ENCODE data around the gene PRXL2B. TPM values are rescaled to one million over a fixed set of nuclear protein-coding genes. Genes with fewer than 3 reads are reported as not detected.
"Not testable (repeated sequence)": the region's sequence is repeated elsewhere in the genome, so short reads cannot be mapped to it uniquely, and the experiment has no call there.

The PRXL2B gene
- total RNA-seq, 4 donors from 2014 or later, result 7.1 to 19.2 (median 8.8) TPM

GRCh38 chr1:2623571-2624337, 37.2 kb downstream of the PRXL2B start:
- no peak for TF ChIP-seq CTCF (IDR thresholded peaks at IDR 0.05)
- ATAC-seq (ENCODE audit: low FRiP score), result no peak
- no peak for DNase-seq (ENCODE audit: low spot score)

GRCh38 chr1:2624735-2625300, 38.2 kb downstream of the PRXL2B start:
- no peak for DNase-seq (ENCODE audit: low spot score)
- no peak for ATAC-seq (ENCODE audit: low FRiP score)
- TF ChIP-seq CTCF (IDR thresholded peaks at IDR 0.05), result no peak

- DNase-seq (ENCODE audit: low spot score) (no peak), ATAC-seq (ENCODE audit: low FRiP score) (no peak)
- no peak for TF ChIP-seq CTCF (IDR thresholded peaks at IDR 0.05)
Measured at GRCh38 chr1:2625311-2625710, 38.7 kb downstream of the PRXL2B start.

GRCh38 chr1:2625748-2626147, 39.2 kb downstream of the PRXL2B start:
- not testable (repeated sequence) for ATAC-seq (ENCODE audit: low FRiP score); DNase-seq (ENCODE audit: low spot score)

DNA sequence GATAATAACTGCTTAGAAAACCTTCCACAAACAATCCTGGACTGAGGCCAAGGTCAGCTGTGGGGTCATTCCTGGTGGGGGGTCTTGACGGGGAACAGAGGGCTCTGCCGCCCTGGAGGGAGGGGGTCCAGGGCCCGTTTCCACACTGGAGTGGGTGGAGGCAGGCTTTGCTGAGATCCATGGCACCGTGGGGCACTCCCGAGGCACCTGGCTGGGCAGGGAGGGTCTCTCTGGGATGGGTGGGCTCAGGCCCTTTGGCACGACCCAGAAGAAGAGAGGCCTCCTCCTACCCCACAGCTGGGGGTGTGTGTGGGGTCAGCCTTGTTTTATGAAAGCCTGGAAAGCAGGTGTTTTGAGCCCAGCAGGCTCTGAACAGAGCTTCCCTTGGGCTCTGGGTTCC, 41.2 kb downstream of the PRXL2B start:
- ATAC-seq (ENCODE audit: low FRiP score) (no peak), DNase-seq (ENCODE audit: low spot score) (no peak)
- no peak for TF ChIP-seq CTCF (IDR thresholded peaks at IDR 0.05)

- ATAC-seq (ENCODE audit: low FRiP score) (no peak), DNase-seq (ENCODE audit: low spot score) (no peak)
- no peak for TF ChIP-seq CTCF (IDR thresholded peaks at IDR 0.05)
Measured at GRCh38 chr1:2628191-2628932, 41.8 kb downstream of the PRXL2B start.

- no peak for TF ChIP-seq CTCF (IDR thresholded peaks at IDR 0.05)
- no peak for DNase-seq (ENCODE audit: low spot score)
- no peak for ATAC-seq (ENCODE audit: low FRiP score)
Measured at GRCh38 chr1:2628933-2629626, 42.5 kb downstream of the PRXL2B start.
